Rectal smooth muscle tissue (tissue), 1 donor: ENCODE results near the gene HLX.

ENCODE experiments used
- H3K27ac ChIP-seq: one replicate; pipeline ENCODE4 v1.7.0; 2013; ENCODE audit warnings: low read depth, low read length, inconsistent platforms
- H3K27me3 ChIP-seq: one replicate; pipeline ENCODE4 v1.7.0; 2013; ENCODE audit warnings: low read length; ENCODE audit not compliant: control insufficient read depth, insufficient read depth
- H3K36me3 ChIP-seq: one replicate; pipeline ENCODE4 v1.7.0; 2013; ENCODE audit warnings: low read length; ENCODE audit not compliant: control insufficient read depth, insufficient read depth
- H3K4me1 ChIP-seq: one replicate; pipeline ENCODE4 v1.7.0; 2013; ENCODE audit warnings: low read length; ENCODE audit not compliant: control insufficient read depth, insufficient read depth
- H3K4me3 ChIP-seq: one replicate; pipeline ENCODE4 v1.7.0; 2013; ENCODE audit warnings: low read length
- H3K9ac ChIP-seq: one replicate; pipeline ENCODE4 v1.7.0; 2013; ENCODE audit warnings: low read length

Gene HLX

GRCh38 chr1:220926146-220926545, 46.9 kb downstream of the HLX start:
- H3K36me3 ChIP-seq = no peaks in the 10 kb centered on the region
- no peak overlapping the region for H3K9ac ChIP-seq
- no peaks in the 10 kb centered on the region for H3K27me3 ChIP-seq
- H3K4me1 ChIP-seq = no peaks in the 10 kb centered on the region
- no peak overlapping the region for H3K27ac ChIP-seq
- no peak overlapping the region for H3K4me3 ChIP-seq

GRCh38 chr1:220927442-220927841, 48.2 kb downstream of the HLX start:
- no peaks in the 10 kb centered on the region for H3K27me3 ChIP-seq
- H3K4me1 ChIP-seq = no peaks in the 10 kb centered on the region
- H3K36me3 ChIP-seq = no peaks in the 10 kb centered on the region
- no peak overlapping the region for H3K9ac ChIP-seq
- no peak overlapping the region for H3K27ac ChIP-seq
- no peak overlapping the region for H3K4me3 ChIP-seq

- Histone ChIP-seq H3K4me3 (no peak overlapping the region), H3K27ac (no peak overlapping the region), H3K36me3 (no peaks in the 10 kb centered on the region), H3K27me3 (no peaks in the 10 kb centered on the region), H3K9ac (no peak overlapping the region), H3K4me1 (no peaks in the 10 kb centered on the region)
Measured at GRCh38 chr1:220928320-220928719, 49.1 kb downstream of the HLX start.

- Histone ChIP-seq H3K27me3 (no peaks in the 10 kb centered on the region), H3K36me3 (no peaks in the 10 kb centered on the region), H3K4me3 (no peak overlapping the region), H3K9ac (no peak overlapping the region), H3K4me1 (no peaks in the 10 kb centered on the region), H3K27ac (no peak overlapping the region)
Measured at GRCh38 chr1:220928725-220929300, 49.6 kb downstream of the HLX start.

GRCh38 chr1:220929304-220929703, 50.1 kb downstream of the HLX start:
- H3K4me3 ChIP-seq = no peak overlapping the region
- H3K27me3 ChIP-seq = no peaks in the 10 kb centered on the region
- H3K4me1 ChIP-seq = no peaks in the 10 kb centered on the region
- no peak overlapping the region for H3K27ac ChIP-seq
- no peaks in the 10 kb centered on the region for H3K36me3 ChIP-seq
- no peak overlapping the region for H3K9ac ChIP-seq
